IPS-15b (cell line): ENCODE measurements around the gene OR52M1.

Experiments
- H3K27me3 ChIP-seq: one replicate; pipeline ENCODE4 v1.6.1; 2013; ENCODE audit warnings: low read length; ENCODE audit not compliant: control insufficient read depth, insufficient read depth
- H3K36me3 ChIP-seq: one replicate; pipeline ENCODE4 v1.6.1; 2013; ENCODE audit warnings: low read length; ENCODE audit not compliant: control insufficient read depth, insufficient read depth
- H3K4me1 ChIP-seq: one replicate; pipeline ENCODE4 v1.6.1; 2013; ENCODE audit warnings: mild to moderate bottlenecking, low read length; ENCODE audit not compliant: control insufficient read depth, insufficient read depth
- H3K4me3 ChIP-seq: one replicate; pipeline ENCODE4 v1.5.1; 2013; ENCODE audit warnings: low read depth, low read length
- H3K9ac ChIP-seq: one replicate; pipeline ENCODE4 v1.6.1; 2013; ENCODE audit warnings: low read depth, mild to moderate bottlenecking, low read length
- H3K9me3 ChIP-seq: one replicate; pipeline ENCODE4 v1.6.1; 2013; ENCODE audit warnings: mild to moderate bottlenecking, low read length; ENCODE audit not compliant: control insufficient read depth, insufficient read depth

Gene OR52M1

DNA sequence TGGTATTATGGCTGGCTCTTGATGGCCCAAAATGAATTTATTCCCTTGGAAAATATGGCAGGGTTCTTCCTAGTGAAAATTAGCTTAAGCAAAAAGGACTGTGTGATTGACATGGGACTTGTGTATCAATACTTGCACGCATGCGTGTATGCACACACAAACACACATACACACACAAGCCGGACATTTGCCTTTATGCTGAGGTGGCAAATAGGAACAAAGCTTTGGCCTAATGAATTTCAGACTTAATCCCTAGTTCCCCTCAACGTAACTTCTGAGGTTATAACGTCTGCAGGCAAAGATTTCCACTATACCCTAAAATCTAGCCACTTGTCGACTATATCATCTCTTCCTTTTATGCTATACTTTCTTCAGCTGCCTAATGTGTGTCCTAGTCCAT is 33.6 kb downstream of the OR52M1 start:
- no peaks in the 10 kb centered on the region for H3K9me3 ChIP-seq
- no peaks in the 10 kb centered on the region for H3K36me3 ChIP-seq
- H3K4me1 ChIP-seq = no peaks in the 10 kb centered on the region
- H3K9ac ChIP-seq = no peak overlapping the region
- no peak overlapping the region for H3K4me3 ChIP-seq
- no peaks in the 10 kb centered on the region for H3K27me3 ChIP-seq

- H3K27me3 ChIP-seq = no peaks in the 10 kb centered on the region
- no peaks in the 10 kb centered on the region for H3K9me3 ChIP-seq
- no peaks in the 10 kb centered on the region for H3K4me1 ChIP-seq
- no peak overlapping the region for H3K4me3 ChIP-seq
- no peaks in the 10 kb centered on the region for H3K36me3 ChIP-seq
- H3K9ac ChIP-seq = no peak overlapping the region
These were observed 35.1 kb downstream of the OR52M1 start for GRCh38 chr11:4580124-4580523.

DNA sequence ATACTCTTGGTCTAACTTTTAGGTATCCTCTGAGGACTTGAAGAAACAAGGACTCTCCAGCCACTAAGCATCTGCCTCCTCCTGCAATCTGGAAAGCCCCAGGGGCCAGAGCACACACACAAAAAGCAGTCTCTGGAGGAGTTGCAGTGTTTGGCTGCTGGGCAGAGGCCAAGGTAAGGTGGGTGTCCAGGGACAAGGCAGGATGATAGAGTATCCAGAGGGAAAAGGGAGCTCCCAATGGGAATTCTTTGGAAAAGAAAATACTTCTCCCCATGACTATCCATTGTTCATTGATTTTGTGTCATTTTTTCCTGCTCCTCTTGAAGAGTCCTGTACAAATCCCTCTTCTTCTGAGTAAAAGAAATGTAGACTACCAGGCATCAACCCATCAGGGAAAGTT is 36.5 kb downstream of the OR52M1 start, which contains the start of gene OR52I2:
OR52I2 (plus strand) TSS at position 301 of the 400 bp plus-strand sequence.
- no peaks in the 10 kb centered on the region for H3K27me3 ChIP-seq
- no peaks in the 10 kb centered on the region for H3K9me3 ChIP-seq
- no peak within 1 kb of the TSS for H3K4me3 ChIP-seq
- H3K36me3 ChIP-seq = no peaks in the 10 kb centered on the region
- no peaks in the 10 kb centered on the region for H3K4me1 ChIP-seq
- H3K9ac ChIP-seq = no peak within 1 kb of the TSS

- Histone ChIP-seq H3K36me3 (no peaks in the 10 kb centered on the region), H3K4me1 (no peaks in the 10 kb centered on the region), H3K27me3 (no peaks in the 10 kb centered on the region), H3K9ac (no peak overlapping the region), H3K9me3 (no peaks in the 10 kb centered on the region), H3K4me3 (no peak overlapping the region)
These were observed 44.0 kb downstream of the OR52M1 start for GRCh38 chr11:4589017-4589416.

- no peaks in the 10 kb centered on the region for H3K4me1 ChIP-seq
- no peaks in the 10 kb centered on the region for H3K36me3 ChIP-seq
- no peak within 1 kb of the TSS for H3K4me3 ChIP-seq
- H3K9me3 ChIP-seq = no peaks in the 10 kb centered on the region
- no peak within 1 kb of the TSS for H3K9ac ChIP-seq
- H3K27me3 ChIP-seq = no peaks in the 10 kb centered on the region
These were observed 48.7 kb downstream of the OR52M1 start, which contains the start of gene OR52I1 for GRCh38 chr11:4593739-4594138. Gene OR52I1, plus strand, starts transcription at chr11:4594039. Its CDS starts 0 bp downstream, at chr11:4594039.
